SK-N-MC (cell line): ENCODE measurements around the gene PCDH1.

Experiments
- DNase-seq: peaks from one replicate; pipeline ENCODE4 v3.0.0-alpha.2; 2011; ENCODE audit warnings: low read depth, low spot score
- H3K27ac ChIP-seq: fragments of 200-600 bp; sonication (generic); 2 replicates; pipeline ENCODE4 v1.5.1; 2016; ENCODE audit warnings: mixed run types
- H3K36me3 ChIP-seq: fragments of 200-600 bp; sonication (generic); 2 replicates; pipeline ENCODE4 v1.6.1; 2017; ENCODE audit warnings: antibody characterized with exemption, low read length, mixed read lengths; ENCODE audit not compliant: insufficient read depth
- H3K4me3 ChIP-seq: fragments of 200-600 bp; sonication (generic); 2 replicates; pipeline ENCODE4 v1.5.1; 2016
- H3K9ac ChIP-seq: fragments of 200-600 bp; sonication (generic); 2 replicates; pipeline ENCODE4 v1.8.0; 2017; ENCODE audit warnings: mixed run types, mixed read lengths; ENCODE audit not compliant: insufficient read length
- H3K9me3 ChIP-seq: fragments of 200-600 bp; sonication (generic); 2 replicates; pipeline ENCODE4 v1.6.1; 2017; ENCODE audit warnings: low read depth, mild to moderate bottlenecking, antibody characterized with exemption, low read length, moderate library complexity, mixed read lengths
- EZH2 ChIP-seq: fragments of 200-600 bp; sonication (generic); IDR thresholded peaks from one replicate; pipeline ENCODE4 v1.6.1; 2017; ENCODE audit warnings: antibody characterized with exemption
- FOXP2 ChIP-seq: optimal IDR thresholded peaks from 2 replicates; pipeline ENCODE3; 2011; ENCODE audit warnings: mild to moderate bottlenecking, moderate library complexity; ENCODE audit not compliant: insufficient read depth; ENCODE audit errors: extremely low read length, control extremely low read depth
- POLR2AphosphoS5 ChIP-seq: IDR thresholded peaks from 2 replicates; pipeline ENCODE4 v1.6.1; 2012; ENCODE audit warnings: mild to moderate bottlenecking, low read depth, low read length, borderline replicate concordance

Gene PCDH1

GRCh38 chr5:141856037-141856790 is 22.0 kb downstream of the PCDH1 start:
- no peaks in the 10 kb centered on the region for H3K9me3 ChIP-seq
- no peak for TF ChIP-seq POLR2AphosphoS5
- no peak for TF ChIP-seq FOXP2
- no peak for TF ChIP-seq EZH2
- no peak overlapping the region for H3K9ac ChIP-seq
- DNase-seq: no peak
- H3K27ac ChIP-seq: no peak overlapping the region
- H3K36me3 ChIP-seq: no peaks in the 10 kb centered on the region
- no peak overlapping the region for H3K4me3 ChIP-seq

- TF ChIP-seq FOXP2: no peak
- no peak for TF ChIP-seq EZH2
- no peak for TF ChIP-seq POLR2AphosphoS5
- Histone ChIP-seq H3K9me3 (no peaks in the 10 kb centered on the region), H3K36me3 (no peaks in the 10 kb centered on the region), H3K9ac (no peak overlapping the region), H3K27ac (no peak overlapping the region), H3K4me3 (no peak overlapping the region)
- no peak for DNase-seq
These were observed 22.8 kb downstream of the PCDH1 start for GRCh38 chr5:141855265-141856036.

GRCh38 chr5:141853895-141854626 is 24.1 kb downstream of the PCDH1 start:
- DNase-seq: no peak
- no peaks in the 10 kb centered on the region for H3K9me3 ChIP-seq
- no peak overlapping the region for H3K27ac ChIP-seq
- no peak overlapping the region for H3K4me3 ChIP-seq
- TF ChIP-seq POLR2AphosphoS5: no peak
- TF ChIP-seq EZH2: no peak
- TF ChIP-seq FOXP2: no peak
- no peaks in the 10 kb centered on the region for H3K36me3 ChIP-seq
- H3K9ac ChIP-seq: no peak overlapping the region

GRCh38 chr5:141852448-141852847 is 25.8 kb downstream of the PCDH1 start:
- H3K9ac ChIP-seq: no peak overlapping the region
- DNase-seq: no peak
- no peak overlapping the region for H3K27ac ChIP-seq
- no peak overlapping the region for H3K4me3 ChIP-seq
- H3K9me3 ChIP-seq: no peaks in the 10 kb centered on the region
- no peak for TF ChIP-seq FOXP2
- no peak for TF ChIP-seq POLR2AphosphoS5
- TF ChIP-seq EZH2: no peak
- no peaks in the 10 kb centered on the region for H3K36me3 ChIP-seq

GRCh38 chr5:141851195-141851874 is 26.9 kb downstream of the PCDH1 start:
- no peaks in the 10 kb centered on the region for H3K9me3 ChIP-seq
- TF ChIP-seq POLR2AphosphoS5 (no peak), EZH2 (no peak), FOXP2 (no peak)
- no peak overlapping the region for H3K4me3 ChIP-seq
- H3K36me3 ChIP-seq: no peaks in the 10 kb centered on the region
- DNase-seq: no peak
- no peak overlapping the region for H3K9ac ChIP-seq
- no peak overlapping the region for H3K27ac ChIP-seq

GRCh38 chr5:141850786-141851185 is 27.4 kb downstream of the PCDH1 start:
- peak overlapping the region; percentile 57 for H3K9ac ChIP-seq
- H3K36me3 ChIP-seq: no peaks in the 10 kb centered on the region
- peak overlapping the region; percentile 70 for H3K4me3 ChIP-seq
- H3K9me3 ChIP-seq: no peaks in the 10 kb centered on the region
- TF ChIP-seq FOXP2 (no peak), POLR2AphosphoS5 (no peak), EZH2 (no peak)
- no peak overlapping the region for H3K27ac ChIP-seq
- DNase-seq: no peak

- no peak for DNase-seq
- H3K4me3 ChIP-seq: peak overlapping the region; percentile 82
These were observed 27.9 kb downstream of the PCDH1 start for GRCh38 chr5:141850244-141850768.

GRCh38 chr5:141849415-141850243 is 28.6 kb downstream of the PCDH1 start:
- Histone ChIP-seq H3K36me3 (no peaks in the 10 kb centered on the region), H3K4me3 (peak overlapping the region; percentile 82), H3K9me3 (no peaks in the 10 kb centered on the region), H3K27ac (peak overlapping the region; percentile 72), H3K9ac (peak overlapping the region; percentile 80)
- no peak for DNase-seq
- TF ChIP-seq EZH2: no peak
- no peak for TF ChIP-seq FOXP2
- TF ChIP-seq POLR2AphosphoS5: peak; percentile 73; the same call in 1 of the 2 replicates

More at GRCh38 chr5:141850244-141850768, 27.9 kb downstream of the PCDH1 start:
- Histone ChIP-seq H3K27ac (peak overlapping the region; percentile 72), H3K36me3 (no peaks in the 10 kb centered on the region), H3K9ac (peak overlapping the region; percentile 80), H3K9me3 (no peaks in the 10 kb centered on the region)
- TF ChIP-seq POLR2AphosphoS5 (no peak), EZH2 (no peak), FOXP2 (no peak)
